Measurements from ENCODE around the gene CLIP2.
"Not testable (repeated sequence)": the region's sequence is repeated elsewhere in the genome, so short reads cannot be mapped to it uniquely, and the experiment has no call there.

Gene CLIP2

DNA sequence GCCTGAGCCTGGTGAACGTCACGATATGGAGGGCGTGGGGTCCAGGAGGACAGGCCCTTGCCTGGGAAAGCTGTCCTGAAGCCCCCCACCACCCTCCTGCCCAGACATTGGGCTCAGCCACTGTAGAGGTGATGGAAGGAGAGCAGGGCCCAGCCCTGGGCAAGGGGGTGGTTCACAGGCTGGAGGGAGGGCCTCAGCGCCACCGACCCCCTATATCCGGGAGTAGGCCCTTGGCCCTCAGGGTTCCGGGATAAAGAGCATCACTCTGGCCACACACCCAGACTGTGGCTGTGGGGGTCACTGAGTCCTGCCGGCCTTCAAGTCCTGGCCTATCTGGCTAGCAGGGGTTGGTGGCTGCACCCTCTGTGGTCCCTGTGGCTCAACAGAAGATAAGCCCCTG, 109.2 kb downstream of the CLIP2 start:
- no peak for DNase-seq (ENCODE audit: extremely low spot score, insufficient read length, low read depth)
- no peak for FAIRE-seq

DNA sequence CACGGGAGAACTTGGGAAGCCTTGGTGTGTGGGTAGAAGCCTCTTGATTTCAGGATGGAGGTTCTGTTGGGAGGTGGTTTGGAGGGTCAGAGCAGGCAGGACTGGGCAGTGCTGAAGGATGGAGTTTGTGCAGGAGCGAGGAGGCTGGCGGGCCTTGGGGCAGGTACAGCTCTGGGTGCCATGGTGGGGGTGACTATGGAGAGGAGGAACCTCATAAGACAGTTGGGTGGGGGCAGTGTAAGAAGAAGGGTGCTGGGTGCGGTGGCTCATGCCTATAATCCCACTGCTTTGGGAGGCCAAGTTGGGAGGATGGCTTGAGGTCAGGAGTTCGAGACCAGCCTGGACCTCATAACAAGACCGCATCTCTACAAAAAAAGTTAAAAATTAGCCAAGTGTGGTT, 109.8 kb downstream of the CLIP2 start:
- DNase-seq (ENCODE audit: extremely low spot score, insufficient read length, low read depth): no peak
- no peak for FAIRE-seq

DNA sequence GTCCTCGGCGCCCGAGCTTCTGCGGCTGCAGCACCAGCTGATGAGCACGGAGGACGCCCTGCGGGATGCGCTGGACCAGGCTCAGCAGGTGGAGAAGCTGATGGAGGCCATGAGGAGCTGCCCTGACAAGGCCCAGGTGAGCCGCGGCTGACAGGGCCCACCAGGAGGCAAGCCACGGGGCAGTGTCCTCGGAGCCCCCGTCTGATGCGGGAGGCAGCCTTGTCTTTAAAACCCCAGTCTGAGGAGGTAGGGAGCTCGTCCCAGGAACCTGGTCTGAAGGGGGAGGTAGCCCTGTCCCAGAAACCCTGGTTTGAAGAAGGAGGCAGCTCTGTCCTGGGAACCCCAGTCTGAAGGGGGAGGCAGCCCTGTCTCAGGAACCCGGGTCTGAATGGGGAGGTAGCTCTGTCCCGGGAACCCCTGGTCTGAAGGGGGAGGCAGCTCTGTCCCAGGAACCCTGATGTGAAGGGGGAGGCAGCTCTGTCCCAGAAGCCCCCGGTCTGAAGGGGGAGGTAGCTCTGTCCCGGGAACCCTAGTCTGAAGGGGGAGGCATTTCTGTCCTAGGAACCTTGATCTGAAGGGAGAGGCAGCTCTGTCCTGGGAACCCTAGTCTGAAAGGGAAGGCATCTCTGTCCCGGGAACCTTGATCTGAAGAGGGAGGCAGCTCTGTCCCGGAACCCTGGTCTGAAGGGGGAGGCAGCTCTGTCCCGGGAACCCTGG, 111.4 kb downstream of the CLIP2 start:
- DNase-seq (ENCODE audit: extremely low spot score, insufficient read length, low read depth): no peak
- no peak for FAIRE-seq

DNA sequence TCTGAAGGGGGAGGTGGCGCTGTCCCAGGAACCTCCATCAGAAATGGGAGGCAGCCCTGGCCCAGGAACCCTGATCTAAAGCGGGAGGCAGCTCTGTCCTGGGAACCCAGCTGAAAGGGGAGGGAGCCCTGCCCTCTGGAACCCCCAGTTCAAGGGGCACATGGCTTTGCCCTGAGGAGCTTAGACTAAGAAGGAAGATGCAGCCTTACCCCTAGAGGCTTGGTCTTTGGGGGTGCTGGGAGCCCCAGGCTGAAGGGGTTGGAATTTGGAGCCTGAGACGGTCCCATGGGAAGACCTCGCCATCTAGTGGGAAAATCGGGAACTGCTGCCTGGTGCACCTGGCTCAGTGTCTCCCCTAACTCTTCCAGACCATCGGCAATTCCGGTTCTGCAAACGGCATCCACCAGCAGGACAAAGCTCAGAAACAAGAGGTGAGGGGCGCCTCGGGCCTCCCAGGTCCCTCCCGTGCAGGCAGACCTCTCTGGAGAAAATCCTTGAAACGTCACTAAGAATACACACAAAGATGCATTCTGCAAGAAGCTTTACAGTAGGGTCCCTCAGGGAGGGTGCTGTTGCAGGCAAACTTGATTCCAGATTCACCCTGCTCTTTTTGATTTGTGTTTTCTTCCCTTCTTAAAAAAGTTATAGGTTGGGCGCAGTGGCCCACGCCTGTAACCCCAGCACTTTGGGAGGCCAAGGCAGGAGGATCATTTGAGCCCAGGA, 112.1 kb downstream of the CLIP2 start:
- DNase-seq (ENCODE audit: extremely low spot score, insufficient read length, low read depth): peak; percentile 45

DNA sequence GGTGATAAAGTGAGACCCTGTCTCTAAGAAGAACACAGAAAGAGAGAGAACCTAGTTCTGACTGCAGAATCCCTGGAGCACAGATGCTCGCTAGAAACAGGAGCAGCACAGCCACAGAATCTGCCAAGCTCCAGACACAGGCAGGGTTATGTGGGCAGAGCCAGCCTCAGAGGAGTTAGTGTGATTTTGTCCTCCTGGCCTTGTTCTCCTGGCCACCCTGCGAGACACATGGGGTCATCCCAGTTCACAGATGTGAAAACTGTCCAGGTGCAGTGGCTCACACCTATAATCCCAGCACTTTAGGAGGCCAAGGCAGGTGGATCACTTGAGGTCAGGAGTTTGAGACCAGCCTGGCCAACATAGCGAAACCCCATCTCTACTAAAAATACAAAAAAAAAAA, 113.5 kb downstream of the CLIP2 start:
- DNase-seq (ENCODE audit: extremely low spot score, insufficient read length, low read depth); FAIRE-seq: not testable (repeated sequence)

More for the DNA sequence above, 112.1 kb downstream of the CLIP2 start:
- peak; percentile 80 for FAIRE-seq

DNA sequence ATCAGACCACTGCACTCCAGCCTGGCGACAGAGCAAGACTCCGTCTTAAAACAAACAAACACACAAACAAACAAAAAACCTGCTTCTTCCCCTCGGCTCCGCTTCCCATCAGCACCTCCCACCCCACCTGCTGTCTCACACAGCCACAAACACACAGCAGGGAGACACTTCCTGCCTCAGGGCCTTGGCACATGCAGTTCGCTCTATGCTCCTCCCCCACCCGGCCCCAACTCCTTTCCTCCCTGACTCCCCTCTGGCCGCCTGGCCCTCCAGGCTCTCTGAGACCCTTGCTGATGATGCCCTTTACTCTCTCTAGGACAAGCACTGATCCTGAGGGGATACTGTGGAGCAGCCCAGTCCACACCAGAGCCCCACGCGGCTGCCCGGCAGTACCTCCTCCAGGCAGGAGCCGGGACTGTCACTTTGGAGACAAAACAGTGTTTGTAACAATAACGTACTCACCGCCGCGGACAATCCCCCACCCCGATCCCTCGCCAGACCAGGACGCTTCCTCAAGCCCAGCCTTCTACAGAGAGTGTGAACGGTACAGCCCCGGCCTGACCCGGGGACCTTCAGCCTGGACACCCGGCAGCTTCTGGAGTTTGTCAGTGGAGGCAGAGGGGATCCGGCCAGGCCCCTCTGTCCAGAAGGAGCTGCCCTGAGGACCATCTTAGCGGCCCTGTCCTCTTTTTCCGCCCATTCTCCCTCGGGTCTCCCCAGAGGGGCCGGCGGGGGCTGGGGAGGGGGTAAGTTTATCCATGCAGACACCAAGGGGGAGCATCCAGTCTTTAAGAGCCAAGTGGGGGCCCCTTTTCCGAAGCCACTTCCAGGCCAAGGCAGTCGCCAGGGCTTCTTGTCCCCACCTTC, 114.5 kb downstream of the CLIP2 start:
- FAIRE-seq: no peak
- DNase-seq (ENCODE audit: extremely low spot score, insufficient read length, low read depth): no peak

DNA sequence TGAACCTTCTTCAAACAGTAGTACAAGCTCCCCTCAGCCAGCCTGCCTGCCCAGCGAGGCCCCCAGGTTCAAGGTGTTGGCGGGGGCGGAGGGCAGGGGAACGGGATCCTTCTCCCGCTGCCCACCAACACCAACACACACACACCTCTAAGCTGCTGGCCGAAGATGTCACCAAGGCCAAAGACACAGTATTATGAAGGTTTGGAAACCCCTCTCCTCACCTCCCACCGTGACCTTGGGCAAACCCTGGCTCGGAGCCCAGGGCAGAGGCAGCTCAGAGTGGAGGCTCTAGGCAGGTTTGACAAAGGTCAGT, 115.1 kb downstream of the CLIP2 start:
- FAIRE-seq: no peak

DNA sequence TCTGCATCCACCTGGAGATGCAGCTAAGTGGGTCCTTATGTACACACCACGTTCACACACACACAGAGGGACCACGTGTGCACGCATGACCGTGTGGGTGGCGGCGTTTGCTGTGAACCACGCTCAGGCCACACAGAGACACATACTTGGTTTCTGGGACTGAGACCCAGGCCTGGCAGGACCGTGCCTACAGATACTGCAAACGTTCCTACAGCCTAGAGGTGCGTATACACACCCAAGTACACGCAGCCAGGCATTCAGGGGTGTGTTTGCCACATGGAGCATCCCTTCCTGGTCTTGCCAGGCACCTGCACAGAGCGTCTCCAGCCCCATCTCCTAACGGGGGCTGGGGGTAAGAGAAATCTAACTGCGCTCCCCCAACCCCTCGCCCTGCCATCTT, 115.5 kb downstream of the CLIP2 start:
- FAIRE-seq (no peak), DNase-seq (ENCODE audit: extremely low spot score, insufficient read length, low read depth) (no peak)

More for the DNA sequence above, 115.1 kb downstream of the CLIP2 start:
- no peak for DNase-seq (ENCODE audit: extremely low spot score, insufficient read length, low read depth)

DNA sequence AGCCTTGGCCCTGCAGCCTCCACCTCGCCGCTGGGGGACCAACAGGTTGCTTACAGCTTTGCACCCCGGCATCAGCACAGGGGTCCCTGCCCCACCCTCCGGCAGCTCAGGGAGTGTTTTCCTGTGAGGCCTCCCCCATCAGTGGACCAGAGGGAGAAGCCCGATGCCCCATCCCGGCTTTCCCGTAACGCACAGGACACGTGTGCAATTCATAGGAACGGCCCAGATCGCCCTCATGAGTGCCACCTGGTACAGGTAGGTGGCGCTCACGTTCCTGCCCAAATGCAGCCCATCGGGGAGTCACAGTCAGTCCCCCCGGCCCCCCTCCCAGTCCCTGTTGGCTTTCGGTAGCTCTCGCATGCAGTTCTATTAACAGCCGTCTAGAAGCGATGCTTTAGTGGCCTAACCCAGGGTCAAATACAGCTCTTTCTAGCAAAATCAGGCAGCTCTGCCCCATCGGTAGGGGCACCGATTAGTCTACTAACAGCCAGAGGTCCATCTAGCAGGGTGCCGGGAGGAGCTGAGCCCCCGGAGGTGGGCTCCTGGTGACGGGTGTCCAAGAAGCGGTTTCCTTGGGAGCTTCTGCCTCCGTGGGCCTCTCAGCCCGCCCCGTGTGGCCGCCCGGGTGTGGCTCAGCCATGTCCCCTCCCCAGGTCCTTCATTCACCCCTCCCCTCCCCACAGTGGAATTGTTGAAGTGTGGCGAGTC, 116.1 kb downstream of the CLIP2 start:
- DNase-seq (ENCODE audit: extremely low spot score, insufficient read length, low read depth) (no peak), FAIRE-seq (no peak)

DNA sequence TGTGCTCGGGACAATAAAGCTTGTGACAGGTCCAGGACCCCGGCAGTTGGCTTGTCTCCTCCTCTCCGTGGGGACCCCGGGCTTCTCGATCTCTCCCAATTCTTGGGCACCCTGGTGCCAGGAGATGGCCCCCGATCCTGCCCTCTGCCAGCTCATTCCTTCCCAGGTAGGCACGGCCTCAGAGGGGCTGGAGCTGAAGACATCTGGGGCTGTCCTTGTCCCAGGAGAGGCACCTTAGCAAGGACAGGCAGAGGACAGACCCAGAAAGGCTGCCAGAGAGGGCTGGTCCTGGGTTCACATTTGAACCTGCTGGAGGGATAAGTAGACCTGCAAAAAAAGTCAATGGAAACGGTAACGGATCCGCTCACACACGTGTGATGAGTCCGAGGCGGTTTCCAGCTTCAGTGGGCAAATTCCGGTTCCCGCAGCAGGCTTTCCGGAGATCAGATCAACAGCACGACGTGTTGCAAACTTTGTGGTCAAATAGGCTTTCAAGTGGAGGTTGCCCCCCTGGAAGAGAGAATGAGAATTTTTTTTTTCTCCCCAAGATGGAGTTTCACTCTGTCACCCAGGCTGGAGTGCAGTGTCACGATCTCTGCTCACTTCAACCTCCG, 116.8 kb downstream of the CLIP2 start:
- DNase-seq (ENCODE audit: extremely low spot score, insufficient read length, low read depth) (no peak), FAIRE-seq (no peak)

DNA sequence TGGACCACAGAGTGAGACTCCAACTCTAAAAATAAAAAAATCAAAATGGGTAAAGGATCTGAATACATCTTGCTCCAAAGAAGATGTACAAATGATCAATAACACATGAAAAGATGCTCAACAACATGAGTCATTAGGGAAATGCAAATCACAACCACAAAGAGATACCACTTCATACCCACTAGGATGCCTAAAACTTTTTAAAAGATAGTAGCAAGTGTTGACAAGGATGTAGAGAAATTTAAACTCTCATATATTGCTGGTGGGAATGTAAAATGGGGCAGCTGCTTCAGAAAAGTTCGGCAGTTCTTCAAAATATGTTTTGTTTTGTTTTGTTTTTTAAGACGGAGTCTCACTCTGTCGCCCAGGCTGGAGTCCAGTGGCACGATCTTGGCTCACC, 118.8 kb downstream of the CLIP2 start:
- FAIRE-seq (no peak), DNase-seq (ENCODE audit: extremely low spot score, insufficient read length, low read depth) (no peak)

DNA sequence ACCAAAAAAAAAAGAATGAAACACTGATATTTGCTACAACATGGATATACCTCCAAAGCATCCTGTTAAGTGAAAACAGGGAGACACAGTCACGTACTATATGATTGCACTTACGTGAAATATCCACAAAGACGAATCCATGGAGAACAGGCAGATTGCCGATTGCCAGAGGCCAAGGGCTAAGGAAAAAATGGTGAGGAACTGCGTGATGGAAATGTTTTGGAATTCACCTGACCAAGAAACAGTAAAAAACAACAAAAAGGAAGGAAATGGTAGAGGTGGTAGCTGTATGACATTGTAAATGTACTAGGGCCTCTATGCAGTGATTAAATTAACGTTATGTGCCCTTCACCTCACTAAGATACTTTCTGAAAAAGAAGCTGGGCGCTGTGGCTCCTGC, 120.4 kb downstream of the CLIP2 start:
- FAIRE-seq: no peak
- DNase-seq (ENCODE audit: extremely low spot score, insufficient read length, low read depth): no peak

DNA sequence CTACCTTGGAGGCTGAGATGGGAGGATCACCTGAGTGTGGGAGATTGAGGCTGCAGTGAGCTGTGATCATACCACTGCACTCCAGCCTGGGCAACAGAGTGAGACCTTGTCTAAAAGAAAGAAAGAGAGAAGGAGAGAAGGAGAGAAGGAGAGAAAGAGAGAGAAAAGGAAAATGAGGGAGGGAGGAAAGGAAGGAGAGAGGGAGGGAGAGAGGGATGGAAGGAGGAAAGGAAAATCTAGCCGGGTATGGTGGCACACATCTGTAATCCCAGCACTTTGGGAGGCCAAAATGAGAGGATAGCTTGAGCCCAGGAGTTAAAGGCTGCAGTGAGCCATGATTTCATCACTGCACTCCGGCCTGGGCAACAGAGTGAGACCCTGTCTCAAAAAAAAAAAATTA, 121.6 kb downstream of the CLIP2 start:
- FAIRE-seq: no peak
- no peak for DNase-seq (ENCODE audit: extremely low spot score, insufficient read length, low read depth)

DNA sequence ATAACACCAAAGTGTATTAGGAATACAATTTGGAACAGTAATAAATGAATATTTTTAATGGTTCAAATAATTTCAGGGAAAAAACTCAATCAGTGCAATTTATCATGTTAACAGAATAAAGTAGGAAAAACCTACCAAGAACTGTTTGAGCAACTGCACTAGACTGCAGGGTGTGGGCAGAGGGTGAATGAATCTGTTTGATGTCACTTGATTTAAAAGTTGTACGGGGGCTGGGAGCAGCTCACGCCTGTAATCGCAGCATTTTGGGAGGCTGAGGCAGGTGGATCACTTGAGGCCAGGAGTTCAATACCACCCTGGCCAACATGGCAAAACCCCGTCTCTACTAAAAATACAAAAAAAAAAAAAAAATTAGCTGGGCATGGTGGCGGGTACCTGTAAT, 122.4 kb downstream of the CLIP2 start:
- FAIRE-seq: not testable (repeated sequence)

DNA sequence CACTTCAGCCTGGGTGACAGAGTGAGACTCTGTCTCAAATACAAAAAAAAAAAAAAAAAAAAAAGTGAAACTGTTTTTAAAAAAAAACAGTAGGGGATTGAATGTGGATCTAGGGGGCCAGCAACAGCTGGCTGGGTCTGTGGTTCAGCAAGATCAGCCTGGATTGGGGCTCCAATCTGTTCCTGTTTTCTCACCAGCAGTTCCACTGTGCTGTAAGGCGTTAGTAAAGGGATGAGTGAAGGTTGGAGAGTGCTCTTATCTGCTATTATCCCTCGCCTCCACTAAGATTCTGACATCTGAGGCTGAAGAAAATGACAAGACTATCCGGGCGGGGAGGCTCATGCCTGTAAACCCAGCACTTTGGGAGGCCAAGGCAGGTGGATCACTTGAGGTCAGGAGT, 122.8 kb downstream of the CLIP2 start:
- no peak for DNase-seq (ENCODE audit: extremely low spot score, insufficient read length, low read depth)
- no peak for FAIRE-seq

More for the DNA sequence above, 122.4 kb downstream of the CLIP2 start:
- DNase-seq (ENCODE audit: extremely low spot score, insufficient read length, low read depth): not testable (repeated sequence)

DNA sequence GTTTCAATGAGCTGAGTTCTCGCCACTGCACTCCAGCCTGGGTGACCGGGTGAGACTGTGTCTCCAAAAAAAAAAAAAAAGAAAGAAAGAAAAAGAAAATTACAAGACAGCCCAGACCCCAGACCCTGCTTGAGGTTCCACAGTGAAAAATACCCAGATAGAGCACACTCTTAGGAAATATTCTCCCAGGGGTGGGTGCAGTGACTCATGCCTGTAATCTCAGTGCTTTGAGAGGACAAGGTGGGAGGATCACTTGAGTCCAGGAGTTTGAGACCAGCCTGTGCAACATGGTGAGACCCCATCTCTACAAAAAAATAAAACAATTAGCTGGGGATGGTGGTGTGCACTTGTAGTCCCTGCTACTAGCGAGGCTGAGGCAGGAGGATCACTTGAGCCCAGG, 123.4 kb downstream of the CLIP2 start:
- FAIRE-seq: no peak
- DNase-seq (ENCODE audit: extremely low spot score, insufficient read length, low read depth): no peak

DNA sequence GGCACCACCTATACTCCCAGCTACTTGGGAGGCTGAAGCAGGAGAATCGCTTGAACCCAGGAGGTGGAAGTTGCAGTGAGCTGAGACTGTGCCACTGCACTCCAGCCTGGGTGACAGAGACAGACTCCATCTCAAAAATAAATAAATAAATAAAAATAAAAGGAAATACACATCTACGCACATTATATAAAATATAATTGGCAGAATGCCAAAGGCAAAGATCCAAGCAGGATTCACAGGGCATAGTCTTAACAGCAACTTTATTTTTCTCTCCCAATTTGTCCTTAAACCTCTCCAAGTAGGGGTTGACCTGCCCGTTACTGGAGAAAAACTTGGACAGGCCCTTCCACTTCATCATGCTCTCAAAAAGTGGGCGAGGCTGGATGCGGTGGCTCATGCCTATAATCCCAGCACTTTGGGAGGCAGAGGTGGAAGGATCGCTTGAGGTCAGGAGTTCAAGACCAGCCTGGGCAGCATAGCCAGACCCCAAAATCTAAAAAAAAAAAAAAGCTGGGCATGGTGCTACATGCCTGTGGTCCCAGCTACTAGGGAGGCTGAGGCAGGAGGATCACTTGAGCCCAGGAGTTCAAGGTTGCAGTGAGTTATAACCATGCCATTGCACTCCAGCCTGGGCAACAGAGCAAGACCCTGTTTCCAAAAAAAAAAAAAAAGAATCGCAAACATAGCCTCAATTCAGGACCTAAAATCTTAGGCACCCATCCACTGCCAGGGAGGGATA, 125.6 kb downstream of the CLIP2 start:
- FAIRE-seq; DNase-seq (ENCODE audit: extremely low spot score, insufficient read length, low read depth): not testable (repeated sequence)

DNA sequence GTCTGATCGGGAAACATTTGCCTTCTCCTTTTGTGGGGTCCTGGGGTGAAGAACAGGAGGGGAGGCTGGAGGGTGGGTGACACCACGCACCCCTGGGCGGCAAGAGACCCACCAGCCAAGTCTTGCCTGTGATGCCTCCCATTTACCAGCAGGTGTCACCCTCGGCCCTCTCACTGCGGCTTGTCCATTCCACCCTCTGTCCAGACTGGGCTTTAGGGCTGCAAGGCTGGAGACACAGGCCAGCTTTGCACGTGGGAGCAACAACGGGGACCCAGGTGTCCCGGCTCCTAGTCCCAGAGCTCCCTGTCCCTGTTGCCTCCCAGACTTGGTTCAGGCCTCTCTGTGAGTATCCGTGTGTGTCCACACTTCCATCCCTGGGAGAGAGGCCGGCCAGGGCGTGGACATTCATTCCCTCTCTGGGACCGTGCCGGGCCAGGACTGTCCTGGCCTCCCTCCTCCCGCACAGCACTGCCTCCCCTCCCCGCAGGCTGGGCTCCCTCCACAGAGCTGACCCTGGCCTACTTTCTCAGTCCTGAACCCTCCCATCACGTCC, 128.3 kb downstream of the CLIP2 start:
- FAIRE-seq (peak; percentile 75), DNase-seq (ENCODE audit: extremely low spot score, insufficient read length, low read depth) (peak; percentile 88)

DNA sequence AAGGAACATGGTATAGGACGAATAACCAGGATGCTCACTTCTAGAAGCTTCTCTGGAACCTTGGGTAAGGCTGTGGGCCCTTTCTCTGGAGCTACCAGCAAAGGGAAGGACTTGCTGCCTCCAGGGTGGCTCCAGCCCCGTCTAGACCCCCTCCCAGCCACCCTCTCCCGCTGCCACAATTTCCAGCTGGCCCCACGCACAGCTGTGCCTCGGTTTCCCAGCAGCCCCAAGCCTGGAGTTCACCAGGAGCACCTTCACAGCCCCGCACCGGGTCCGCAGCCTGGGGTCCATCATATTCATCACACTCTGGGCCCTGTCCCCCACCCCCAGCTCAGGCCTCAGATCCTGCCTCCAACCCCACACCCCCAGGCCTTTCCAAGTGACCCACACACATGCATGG, 128.9 kb downstream of the CLIP2 start:
- FAIRE-seq (no peak), DNase-seq (ENCODE audit: extremely low spot score, insufficient read length, low read depth) (no peak)

Data from GM18507 (cell line).